Stimulated activated naive B cell treated with anti-CD40 and anti-IgM and Interleukin-4, amounts not matched to agents 10 μg/mL and 1 μg/mL and 100 μg/mL, for 72 hours (primary cell): ENCODE measurements around the gene CASKIN1.

ENCODE experiments used
- ATAC-seq, 2 donors: fragments of 150-1000 bp; cut with Tn5 transposase; replicated peaks; 2 replicates each; pipeline ENCODE4 v1.10.0; 2021; ENCODE audit warnings: moderate library complexity in 1 of 2
- DNase-seq: peaks from one replicate; pipeline ENCODE4 v3.0.0; 2021
- H3K27ac Mint-ChIP-seq: one replicate; pipeline ENCODE4 v1.8.0; 2022; ENCODE audit warnings: mild to moderate bottlenecking, mixed read lengths
- H3K27me3 Mint-ChIP-seq, 2 donors: one replicate each; pipeline ENCODE4 v1.8.0; 2022; ENCODE audit warnings: mixed read lengths in 2 of 2
- H3K36me3 Mint-ChIP-seq, 2 donors: one replicate each; pipeline ENCODE4 v1.8.0; 2022; ENCODE audit warnings: mixed read lengths in 2 of 2, mild to moderate bottlenecking in 1 of 2
- H3K4me1 Mint-ChIP-seq, 2 donors: one replicate each; pipeline ENCODE4 v1.8.0; 2022; ENCODE audit warnings: mixed read lengths in 2 of 2, mild to moderate bottlenecking in 1 of 2
- H3K4me3 Mint-ChIP-seq, 2 donors: one replicate each; pipeline ENCODE4 v1.8.0; 2022; ENCODE audit warnings: mild to moderate bottlenecking in 2 of 2, mixed read lengths in 2 of 2, moderate library complexity in 1 of 2
- H3K9me3 Mint-ChIP-seq, 2 donors: one replicate each; pipeline ENCODE4 v1.8.0; 2022; ENCODE audit warnings: mixed read lengths in 2 of 2, mild to moderate bottlenecking in 1 of 2

CASKIN1 gene

DNA sequence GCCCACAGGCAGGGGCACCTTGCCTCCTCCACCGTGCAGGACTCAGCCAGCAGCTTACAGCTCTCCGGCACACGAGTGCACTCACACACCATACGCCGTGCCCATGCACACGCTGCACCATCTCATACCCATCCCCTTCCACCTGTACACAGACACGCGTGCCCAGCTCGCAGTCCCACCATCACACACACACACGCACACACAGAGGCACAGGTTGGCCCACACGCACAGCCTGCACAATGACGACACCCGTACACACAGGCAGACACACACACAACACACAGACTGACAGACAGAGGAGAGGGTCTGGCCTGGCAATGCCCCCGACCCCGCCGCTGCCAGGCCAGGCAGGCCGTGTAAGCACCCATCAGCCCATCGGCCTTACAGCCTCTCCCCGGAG lies 12.1 kb downstream of the CASKIN1 start:
- Mint-ChIP-seq H3K27me3 (peaks cover 0 to 3% of the 10 kb centered on the region in 2 donors), H3K27ac (no peak overlapping the region), H3K36me3 (peaks cover 5 to 7% of the 10 kb centered on the region in 2 donors), H3K4me3 (no peak overlapping the region), H3K4me1 (peaks cover 0 to 5% of the 10 kb centered on the region in 2 donors), H3K9me3 (no peaks in the 10 kb centered on the region)
- ATAC-seq (no peak), DNase-seq (no peak)

DNA sequence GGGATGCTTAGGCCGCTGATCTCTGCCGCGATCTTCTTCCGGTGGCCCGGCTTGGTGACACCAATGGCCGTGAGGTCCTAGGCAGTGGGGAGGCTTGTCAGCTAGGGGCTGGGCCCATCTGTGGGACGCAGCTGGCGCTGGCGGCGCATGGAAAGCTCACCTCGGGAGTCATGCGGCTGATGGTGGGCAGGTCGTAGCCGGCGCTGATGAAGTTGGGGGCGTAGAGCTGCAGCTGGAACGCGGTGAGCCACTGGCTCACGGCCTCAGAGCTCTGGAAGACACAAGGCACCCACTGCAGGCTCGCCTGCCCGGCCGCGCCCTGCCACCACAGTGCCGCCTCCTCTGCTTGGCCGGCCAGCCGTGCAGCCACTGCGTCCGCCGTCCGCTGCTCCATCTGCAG lies 12.7 kb downstream of the CASKIN1 start:
- no peak overlapping the region for H3K27ac Mint-ChIP-seq
- peaks cover 0 to 5% of the 10 kb centered on the region in 2 donors for H3K27me3 Mint-ChIP-seq
- H3K4me3 Mint-ChIP-seq: no peak overlapping the region
- H3K9me3 Mint-ChIP-seq: no peaks in the 10 kb centered on the region
- peaks cover 0 to 5% of the 10 kb centered on the region in 2 donors for H3K4me1 Mint-ChIP-seq
- ATAC-seq: peak in 1 of 2 donors; percentile 15
- no peak for DNase-seq
- peaks cover 5 to 8% of the 10 kb centered on the region in 2 donors for H3K36me3 Mint-ChIP-seq

DNA sequence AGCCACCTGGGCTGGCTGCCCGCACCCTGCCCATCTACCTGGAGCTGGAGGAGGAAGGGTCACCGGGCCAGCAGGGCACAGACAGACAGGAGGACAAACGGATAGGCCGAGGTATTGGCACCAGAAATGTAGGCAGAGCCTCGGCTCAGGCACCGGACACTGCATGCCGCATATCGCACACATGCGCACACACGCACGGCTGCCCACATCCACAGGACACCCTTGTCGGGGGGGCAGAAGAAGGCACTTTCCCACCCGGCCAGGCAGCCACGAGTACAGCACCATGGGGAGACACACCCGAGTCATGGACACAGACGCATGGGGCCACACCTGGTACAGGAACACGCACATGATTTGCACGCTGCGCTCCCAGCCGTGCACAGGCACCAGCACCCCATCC lies 14.5 kb downstream of the CASKIN1 start:
- H3K27me3 Mint-ChIP-seq: peaks cover 0 to 5% of the 10 kb centered on the region in 2 donors

DNA sequence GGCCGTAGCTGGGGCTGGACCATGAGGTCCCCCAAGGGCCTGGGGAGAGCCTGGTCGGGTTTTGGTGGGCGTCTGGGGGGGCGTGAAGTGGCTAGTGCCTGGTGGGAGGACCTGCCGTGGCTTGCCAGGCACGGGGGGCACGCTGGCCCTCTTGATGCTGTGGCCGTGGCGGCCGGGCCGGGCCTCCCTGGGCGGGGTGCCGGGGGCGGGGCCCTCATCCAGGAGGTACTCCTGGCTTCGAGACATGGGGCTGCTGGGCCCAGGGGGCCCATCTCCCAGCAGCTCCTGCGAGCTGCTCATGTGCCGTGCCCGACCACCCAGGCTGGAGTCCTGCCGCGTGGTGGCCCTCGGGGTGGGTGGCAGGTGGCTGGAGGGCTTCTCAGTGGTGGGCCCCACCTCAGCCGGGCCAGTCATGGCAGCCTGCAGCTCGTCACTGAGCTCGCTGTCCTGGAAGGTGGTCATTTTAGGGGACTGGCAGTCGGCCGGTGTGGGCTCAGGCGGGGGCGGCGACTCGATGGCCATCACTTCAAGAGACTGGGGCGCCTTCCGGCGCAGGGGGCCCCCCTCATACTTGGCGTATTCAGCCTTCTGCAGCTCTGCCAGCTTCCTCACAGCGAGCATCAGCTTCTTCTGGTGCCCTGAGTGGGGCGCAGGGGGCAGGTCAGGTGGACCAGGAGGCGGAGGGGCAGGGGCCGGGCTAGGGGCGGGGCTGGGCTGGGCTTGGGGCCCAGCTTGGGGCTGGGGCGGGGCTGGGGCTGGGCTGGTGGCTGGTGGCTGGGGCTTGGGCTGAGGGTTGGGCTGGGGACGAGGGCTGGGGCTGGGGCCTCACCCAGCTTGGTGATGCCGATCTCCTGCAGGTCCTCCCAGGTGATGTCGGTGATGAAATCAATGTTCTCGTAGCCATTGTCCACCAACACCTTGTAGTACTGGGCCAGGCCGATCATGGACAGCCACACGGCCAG lies 15.2 kb downstream of the CASKIN1 start:
- ATAC-seq: no peak
- H3K36me3 Mint-ChIP-seq: peaks cover 10 to 19% of the 10 kb centered on the region in 2 donors
- H3K4me1 Mint-ChIP-seq: peaks cover 0 to 7% of the 10 kb centered on the region in 2 donors
- H3K27ac Mint-ChIP-seq: no peak overlapping the region
- H3K27me3 Mint-ChIP-seq: peaks cover 0 to 5% of the 10 kb centered on the region in 2 donors
- H3K9me3 Mint-ChIP-seq: no peaks in the 10 kb centered on the region
- no peak for DNase-seq
- H3K4me3 Mint-ChIP-seq: no peak overlapping the region

More for the DNA sequence above, 14.5 kb downstream of the CASKIN1 start:
- H3K4me3 Mint-ChIP-seq: no peak overlapping the region
- DNase-seq (no peak), ATAC-seq (no peak)
- H3K27ac Mint-ChIP-seq: no peak overlapping the region
- H3K4me1 Mint-ChIP-seq: peaks cover 0 to 7% of the 10 kb centered on the region in 2 donors
- H3K36me3 Mint-ChIP-seq: peaks cover 10 to 16% of the 10 kb centered on the region in 2 donors
- H3K9me3 Mint-ChIP-seq: no peaks in the 10 kb centered on the region

DNA sequence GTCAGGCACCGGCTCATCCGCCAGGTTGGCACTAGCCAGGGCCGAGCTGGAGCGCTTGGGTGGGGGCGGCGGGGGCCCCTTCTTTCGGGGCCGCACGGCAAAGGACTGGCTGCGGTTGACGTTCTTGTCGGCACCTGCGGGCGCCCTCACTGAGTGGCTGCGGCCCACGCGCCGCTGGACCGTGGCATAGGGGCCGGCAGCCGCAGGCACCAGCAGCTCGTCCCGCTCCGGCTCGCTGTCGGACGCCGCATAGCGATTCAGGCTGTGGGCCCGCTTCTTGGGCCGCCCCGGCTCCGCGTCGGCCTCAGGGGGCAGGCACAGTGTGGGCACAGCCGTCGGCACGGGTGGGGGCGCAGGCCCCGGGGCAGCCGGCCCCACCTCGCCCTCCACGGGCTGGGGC lies 15.9 kb downstream of the CASKIN1 start:
- H3K27ac Mint-ChIP-seq: no peak overlapping the region
- DNase-seq (no peak), ATAC-seq (no peak)
- H3K4me3 Mint-ChIP-seq: no peak overlapping the region
- H3K9me3 Mint-ChIP-seq: no peaks in the 10 kb centered on the region
- peaks cover 16 to 25% of the 10 kb centered on the region in 2 donors for H3K36me3 Mint-ChIP-seq
- peaks cover 0 to 7% of the 10 kb centered on the region in 2 donors for H3K4me1 Mint-ChIP-seq
- peaks cover 0 to 5% of the 10 kb centered on the region in 2 donors for H3K27me3 Mint-ChIP-seq

DNA sequence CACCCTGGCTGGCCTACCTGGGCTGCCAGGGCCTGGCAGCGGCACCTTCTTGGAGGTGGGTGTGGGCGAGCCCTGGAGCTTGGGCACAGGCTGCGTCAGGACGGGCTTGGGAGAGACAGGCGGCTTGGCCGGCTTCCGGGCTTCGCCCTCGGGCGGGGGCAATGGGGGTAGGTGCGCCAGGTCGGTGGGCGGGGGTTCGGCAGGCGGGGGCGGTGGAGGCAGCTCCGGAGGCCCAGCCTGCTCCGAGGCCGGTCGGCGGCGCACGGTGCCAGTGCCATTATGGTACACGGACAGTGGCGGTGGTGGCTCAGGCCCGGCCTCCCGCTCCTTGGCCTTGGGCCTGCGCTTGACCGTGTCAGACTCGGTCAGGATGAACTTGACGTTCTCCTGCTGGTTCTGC lies 16.8 kb downstream of the CASKIN1 start:
- Mint-ChIP-seq H3K4me1 (peaks cover 0 to 7% of the 10 kb centered on the region in 2 donors), H3K4me3 (no peak overlapping the region), H3K27ac (no peak overlapping the region), H3K27me3 (peaks cover 0 to 5% of the 10 kb centered on the region in 2 donors), H3K9me3 (no peaks in the 10 kb centered on the region), H3K36me3 (peaks cover 22 to 29% of the 10 kb centered on the region in 2 donors)
- DNase-seq (no peak), ATAC-seq (no peak)

DNA sequence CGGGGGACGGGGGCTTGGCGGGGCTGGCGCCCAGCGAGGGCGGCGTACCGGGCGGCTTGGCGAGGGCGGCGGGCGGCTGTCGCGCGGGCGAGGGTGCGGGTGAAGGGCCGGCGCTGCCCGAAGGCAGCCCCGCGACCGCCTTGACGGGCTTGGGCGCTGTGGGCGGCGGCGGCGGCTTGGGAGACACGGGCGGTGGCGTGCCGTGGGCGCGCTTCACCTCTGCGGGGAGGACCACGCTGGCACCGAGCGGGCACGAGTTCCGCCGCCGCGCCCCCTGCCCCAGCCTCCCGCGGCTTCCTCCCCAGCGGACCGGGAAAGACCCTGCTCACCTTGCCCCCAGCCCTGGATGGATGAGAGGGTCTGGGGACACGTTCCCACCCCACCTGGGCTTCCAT lies 17.3 kb downstream of the CASKIN1 start:
- Mint-ChIP-seq H3K4me1 (peaks cover 0 to 4% of the 10 kb centered on the region in 2 donors), H3K9me3 (no peaks in the 10 kb centered on the region), H3K27ac (no peak overlapping the region), H3K36me3 (peaks cover 23 to 34% of the 10 kb centered on the region in 2 donors), H3K27me3 (peaks cover 0 to 5% of the 10 kb centered on the region in 2 donors), H3K4me3 (no peak overlapping the region)
- no peak for ATAC-seq
- DNase-seq: no peak

DNA sequence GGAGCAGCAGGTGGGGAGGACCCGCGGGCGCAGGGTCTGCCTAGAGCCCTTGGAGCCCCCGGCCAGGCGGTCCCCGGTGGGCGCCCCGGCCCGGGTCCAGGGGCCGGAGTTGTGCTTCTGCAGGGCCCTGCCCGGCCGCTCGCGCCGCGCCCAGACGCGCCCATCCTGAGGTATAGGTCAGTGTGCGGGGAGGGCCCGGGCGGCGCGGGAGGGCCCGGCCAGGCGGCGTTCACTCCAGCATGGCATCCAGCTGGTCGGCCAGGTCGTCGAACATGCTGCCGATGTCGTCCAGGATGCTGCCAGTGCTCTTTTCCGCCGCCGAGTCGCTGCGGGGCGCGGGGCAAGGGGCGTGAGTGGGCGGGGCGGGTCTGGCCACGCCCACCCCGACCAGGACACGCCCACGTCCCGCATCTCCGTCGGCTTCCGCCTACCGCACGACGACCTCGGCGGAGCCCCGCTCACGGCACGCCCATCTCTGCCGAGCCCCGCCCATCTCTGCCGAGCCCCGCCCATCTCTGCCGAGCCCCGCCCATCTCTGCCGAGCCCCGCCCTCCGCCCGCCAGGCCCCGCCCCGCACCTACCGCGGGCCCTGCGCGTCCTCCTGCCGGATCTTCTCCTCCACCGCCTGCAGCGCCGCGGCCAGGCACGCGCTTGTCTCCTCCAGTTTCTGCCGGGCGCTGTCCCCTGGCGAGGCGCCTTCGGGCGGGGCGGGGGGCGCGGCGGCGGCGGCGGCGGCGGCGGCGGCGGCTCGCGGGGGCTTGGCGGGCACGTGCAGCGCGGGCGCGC lies 17.9 kb downstream of the CASKIN1 start:
- Mint-ChIP-seq H3K4me3 (no peak overlapping the region), H3K4me1 (peaks cover 0 to 4% of the 10 kb centered on the region in 2 donors), H3K27ac (no peak overlapping the region), H3K27me3 (peaks cover 0 to 5% of the 10 kb centered on the region in 2 donors), H3K9me3 (no peaks in the 10 kb centered on the region), H3K36me3 (peaks cover 26 to 38% of the 10 kb centered on the region in 2 donors)
- ATAC-seq (peak; percentile 50 to 55), DNase-seq (no peak)

DNA sequence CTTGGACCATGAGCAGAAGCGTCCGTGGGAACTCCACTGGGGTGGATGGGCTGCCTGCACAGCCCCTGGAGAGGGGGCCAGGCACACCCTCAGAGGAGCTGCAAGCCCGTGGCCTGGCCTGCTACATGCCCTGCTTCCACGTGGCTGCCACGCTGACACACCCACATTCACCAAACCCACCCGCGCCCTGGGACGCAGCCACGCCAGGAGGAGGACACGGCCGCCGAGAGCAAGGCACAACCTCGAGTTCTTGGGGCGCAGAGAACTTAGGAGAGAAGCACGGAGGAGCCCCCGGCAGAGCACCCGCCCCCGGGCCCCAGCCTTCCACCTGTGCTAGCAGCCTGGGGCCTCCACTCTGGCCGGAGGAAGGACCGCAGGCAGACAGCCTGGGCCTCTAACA lies 18.8 kb downstream of the CASKIN1 start:
- Mint-ChIP-seq H3K27me3 (peaks cover 0 to 5% of the 10 kb centered on the region in 2 donors), H3K36me3 (peaks cover 33 to 38% of the 10 kb centered on the region in 2 donors), H3K4me3 (no peak overlapping the region), H3K9me3 (no peaks in the 10 kb centered on the region), H3K27ac (no peak overlapping the region), H3K4me1 (peaks cover 0 to 2% of the 10 kb centered on the region in 2 donors)
- DNase-seq (no peak), ATAC-seq (no peak)

DNA sequence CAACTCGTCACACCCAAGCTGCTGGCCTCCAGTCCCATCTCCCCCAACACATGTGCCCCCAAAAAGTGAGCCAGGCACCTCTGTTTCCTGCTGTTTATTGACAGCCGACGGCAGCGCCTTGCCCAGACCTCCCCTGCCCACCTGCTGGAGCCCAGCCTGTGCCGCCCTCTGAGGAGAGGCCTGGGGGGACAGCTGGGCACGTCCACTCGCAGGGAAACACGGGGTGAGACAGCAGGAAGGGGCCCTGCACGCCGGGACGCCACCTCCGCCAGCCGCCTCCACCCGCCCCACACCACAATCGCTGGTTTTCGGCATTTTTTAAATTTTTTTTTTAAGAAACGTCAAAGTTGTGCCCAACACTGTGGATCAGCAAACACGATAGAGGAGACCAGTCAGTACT lies 19.3 kb downstream of the CASKIN1 start:
- no peak overlapping the region for H3K4me3 Mint-ChIP-seq
- peaks cover 31 to 33% of the 10 kb centered on the region in 2 donors for H3K36me3 Mint-ChIP-seq
- peaks cover 0 to 2% of the 10 kb centered on the region in 2 donors for H3K4me1 Mint-ChIP-seq
- ATAC-seq: no peak
- H3K27ac Mint-ChIP-seq: no peak overlapping the region
- H3K27me3 Mint-ChIP-seq: peaks cover 0 to 5% of the 10 kb centered on the region in 2 donors
- no peaks in the 10 kb centered on the region for H3K9me3 Mint-ChIP-seq
- DNase-seq: no peak

DNA sequence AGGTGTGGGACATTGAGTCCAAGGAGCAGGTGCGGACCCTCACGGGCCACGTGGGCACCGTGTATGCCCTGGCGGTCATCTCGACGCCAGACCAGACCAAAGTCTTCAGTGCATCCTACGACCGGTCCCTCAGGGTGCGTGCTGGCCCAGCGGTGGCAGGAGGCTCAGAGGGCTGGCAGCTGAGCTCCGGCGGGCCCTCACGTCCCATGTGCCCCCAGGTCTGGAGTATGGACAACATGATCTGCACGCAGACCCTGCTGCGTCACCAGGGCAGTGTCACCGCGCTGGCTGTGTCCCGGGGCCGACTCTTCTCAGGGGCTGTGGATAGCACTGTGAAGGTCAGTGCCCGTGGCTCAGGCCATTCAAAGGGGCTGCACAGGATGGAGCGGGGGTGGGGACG lies 20.4 kb downstream of the CASKIN1 start:
- no peak overlapping the region for H3K27ac Mint-ChIP-seq
- no peak overlapping the region for H3K4me3 Mint-ChIP-seq
- ATAC-seq (no peak), DNase-seq (no peak)
- H3K27me3 Mint-ChIP-seq: peaks cover 0 to 5% of the 10 kb centered on the region in 2 donors
- H3K9me3 Mint-ChIP-seq: no peaks in the 10 kb centered on the region
- H3K4me1 Mint-ChIP-seq: peaks cover 0 to 2% of the 10 kb centered on the region in 2 donors
- peaks cover 28 to 36% of the 10 kb centered on the region in 2 donors for H3K36me3 Mint-ChIP-seq

DNA sequence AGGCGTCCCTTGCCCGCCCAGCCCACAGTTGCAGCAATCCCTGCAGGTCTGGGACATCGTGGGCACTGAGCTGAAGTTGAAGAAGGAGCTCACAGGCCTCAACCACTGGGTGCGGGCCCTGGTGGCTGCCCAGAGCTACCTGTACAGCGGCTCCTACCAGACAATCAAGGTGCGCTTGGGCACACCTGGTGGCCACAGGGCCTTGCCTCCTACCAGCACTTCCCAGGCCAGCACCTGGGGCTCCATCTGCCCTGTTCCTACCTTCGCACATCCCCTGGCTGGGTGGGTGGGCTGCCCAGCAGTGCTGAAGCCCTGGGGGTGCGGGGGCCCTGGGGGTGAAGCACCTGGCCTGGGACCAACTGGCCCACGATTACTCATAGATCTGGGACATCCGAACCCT lies 21.0 kb downstream of the CASKIN1 start:
- H3K9me3 Mint-ChIP-seq: no peaks in the 10 kb centered on the region
- no peak for DNase-seq
- H3K4me1 Mint-ChIP-seq: peaks cover 0 to 2% of the 10 kb centered on the region in 2 donors
- peaks cover 0 to 5% of the 10 kb centered on the region in 2 donors for H3K27me3 Mint-ChIP-seq
- H3K27ac Mint-ChIP-seq: no peak overlapping the region
- H3K36me3 Mint-ChIP-seq: peaks cover 28 to 36% of the 10 kb centered on the region in 2 donors
- no peak for ATAC-seq
- H3K4me3 Mint-ChIP-seq: no peak overlapping the region

DNA sequence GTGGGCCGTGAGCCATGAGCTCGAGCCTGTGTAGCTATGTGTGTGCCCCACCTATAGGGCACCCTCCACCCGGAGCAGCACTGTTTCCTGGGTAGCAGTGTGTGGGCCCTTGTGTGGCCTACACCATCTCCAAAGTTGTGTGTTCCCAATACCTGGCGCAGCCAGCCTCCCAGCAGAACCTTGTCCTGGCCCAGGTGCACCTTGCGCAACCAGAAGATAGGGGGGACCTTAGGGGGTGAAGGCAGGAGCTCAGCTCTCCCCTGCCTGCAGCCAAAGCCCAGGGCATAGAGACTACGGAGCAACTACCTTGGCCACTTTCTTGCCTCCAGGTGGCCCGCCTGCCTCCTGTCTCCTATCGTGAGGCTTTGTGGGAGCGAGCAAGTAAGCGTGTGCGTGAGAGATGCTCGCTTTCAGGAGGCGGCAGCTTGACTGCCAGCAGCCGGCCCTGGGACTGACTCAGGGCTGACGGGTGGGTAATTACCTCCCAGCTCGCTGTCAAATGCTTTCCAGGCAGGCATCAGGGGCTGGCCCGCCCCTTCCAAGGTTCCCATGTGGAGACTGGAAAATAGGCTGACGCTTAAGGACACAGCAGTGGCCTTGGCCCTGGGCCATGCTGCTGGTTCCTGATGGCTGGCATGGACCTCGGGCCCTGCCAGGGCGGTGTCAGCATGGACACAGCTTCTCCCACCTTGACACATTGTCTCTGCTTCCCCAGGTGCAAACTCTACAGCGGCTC lies 21.8 kb downstream of the CASKIN1 start:
- DNase-seq (no peak), ATAC-seq (no peak)
- no peak overlapping the region for H3K27ac Mint-ChIP-seq

DNA sequence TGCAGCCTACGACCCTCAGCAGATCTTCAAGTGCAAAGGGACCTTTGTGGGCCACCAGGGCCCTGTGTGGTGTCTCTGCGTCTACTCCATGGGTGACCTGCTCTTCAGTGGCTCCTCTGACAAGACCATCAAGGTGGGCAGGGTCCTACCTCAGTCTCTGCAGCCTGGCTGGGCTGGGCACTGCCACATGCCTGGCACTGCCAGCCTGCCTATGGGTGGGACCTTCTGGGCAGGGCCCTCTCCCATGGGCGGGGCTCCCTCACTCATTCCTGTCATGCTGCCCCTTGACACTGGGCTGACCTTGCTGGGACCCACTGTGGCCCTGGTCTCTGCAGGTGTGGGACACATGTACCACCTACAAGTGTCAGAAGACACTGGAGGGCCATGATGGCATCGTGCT lies 22.5 kb downstream of the CASKIN1 start:
- no peak for DNase-seq

More for the DNA sequence above, 21.8 kb downstream of the CASKIN1 start:
- H3K9me3 Mint-ChIP-seq: no peaks in the 10 kb centered on the region
- H3K4me1 Mint-ChIP-seq: peaks cover 0 to 2% of the 10 kb centered on the region in 2 donors
- peaks cover 0 to 4% of the 10 kb centered on the region in 2 donors for H3K27me3 Mint-ChIP-seq
- no peak overlapping the region for H3K4me3 Mint-ChIP-seq
- peaks cover 28 to 38% of the 10 kb centered on the region in 2 donors for H3K36me3 Mint-ChIP-seq

More for the DNA sequence above, 22.5 kb downstream of the CASKIN1 start:
- H3K36me3 Mint-ChIP-seq: peaks cover 28 to 37% of the 10 kb centered on the region in 2 donors
- ATAC-seq: no peak
- H3K4me3 Mint-ChIP-seq: no peak overlapping the region
- no peaks in the 10 kb centered on the region for H3K9me3 Mint-ChIP-seq
- H3K27ac Mint-ChIP-seq: no peak overlapping the region
- peaks cover 0 to 2% of the 10 kb centered on the region in 2 donors for H3K4me1 Mint-ChIP-seq
- H3K27me3 Mint-ChIP-seq: no peaks in the 10 kb centered on the region
